Activated CD8-positive, alpha-beta T cell treated with anti-CD3 and anti-CD28 coated beads for 36 hours (primary cell): ENCODE measurements around the gene CRB1. TPM values are rescaled to one million over a fixed set of nuclear protein-coding genes. Genes with fewer than 3 reads are reported as not detected.

ENCODE experiments used
- ATAC-seq: fragments of 200-7000 bp; cut with Tn5 transposase; one replicate; pipeline ENCODE4 v1.10.0; 2021; ENCODE audit warnings: mild to moderate bottlenecking, moderate library complexity
- CTCF ChIA-PET: fragments of 350-600 bp; sonication (Branson Sonifier 250); formaldehyde crosslinking; loops from one replicate; lab custom pipeline; 2021; ENCODE audit warnings: antibody characterized with exemption; lab: Charles Lee
- POLR2A ChIA-PET: fragments of 350-600 bp; sonication (Branson Sonifier 250); formaldehyde crosslinking; loops from one replicate; lab custom pipeline; 2021; ENCODE audit warnings: antibody characterized with exemption; lab: Charles Lee
- DNase-seq: peaks from one replicate; pipeline ENCODE4 v3.0.0-alpha.2; 2020
- H3K27ac Mint-ChIP-seq: one replicate; pipeline ENCODE4 v1.8.0; 2021; ENCODE audit warnings: mild to moderate bottlenecking, mixed read lengths
- H3K27me3 Mint-ChIP-seq: one replicate; pipeline ENCODE4 v1.8.0; 2021; ENCODE audit warnings: mixed read lengths
- H3K36me3 Mint-ChIP-seq: one replicate; pipeline ENCODE4 v1.8.0; 2021; ENCODE audit warnings: low read depth, mixed read lengths
- H3K4me1 Mint-ChIP-seq: one replicate; pipeline ENCODE4 v1.8.0; 2021; ENCODE audit warnings: low read depth, mixed read lengths
- H3K4me3 Mint-ChIP-seq: one replicate; pipeline ENCODE4 v1.8.0; 2021; ENCODE audit warnings: mild to moderate bottlenecking, moderate library complexity, mixed read lengths
- H3K9me3 Mint-ChIP-seq: one replicate; pipeline ENCODE4 v1.8.0; 2021; ENCODE audit warnings: mixed read lengths
- intact Hi-C: fragments of 100-400 bp; cut with micrococcal nuclease; formaldehyde crosslinking; loops from one replicate; pipeline ENCODE4 v1.10.0; 2022
- total RNA-seq, 2 experiments: library from RNA; stranded (reverse); gene quantifications; one replicate each; pipeline ENCODE4 v1.2.3, GENCODE V29; 2021
- TF ChIP-seq, protein P1 (sequence below): fragments of 200-600 bp; IDR thresholded peaks from one replicate; pipeline ENCODE4 v1.8.0; 2022; ENCODE audit warnings: antibody characterized with exemption, mild to moderate bottlenecking

Gene CRB1
- total RNA-seq, 2 experiments from 2014 or later = not detected

DNA sequence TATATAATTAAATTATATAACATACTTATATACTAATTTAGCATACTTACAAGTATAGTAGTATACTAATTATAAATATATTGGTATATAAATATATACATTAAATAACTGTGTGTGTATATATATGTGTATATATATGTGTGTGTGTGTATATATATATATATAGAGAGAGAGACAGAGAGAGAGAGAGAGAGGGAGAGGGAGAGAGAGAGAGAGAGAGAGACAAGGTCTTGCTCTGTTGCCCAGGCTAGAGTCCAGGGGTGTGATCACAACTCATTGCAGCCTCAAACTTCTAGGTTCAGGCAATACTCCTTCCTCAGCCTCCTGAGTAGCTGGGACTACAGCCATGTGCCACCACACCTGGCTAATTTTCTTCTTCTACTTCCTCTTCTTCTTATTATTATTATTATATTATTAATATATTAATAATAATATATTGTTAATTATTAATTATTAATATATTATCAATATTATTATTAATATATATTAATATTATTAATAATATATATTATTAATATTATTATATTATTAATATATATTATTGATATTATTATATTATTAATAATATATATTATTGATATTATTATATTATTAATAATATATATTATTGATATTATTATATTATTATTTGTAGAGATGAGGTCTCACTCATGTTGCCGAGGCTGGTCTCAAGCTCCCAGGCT lies 185.5 kb downstream of the CRB1 start:
- H3K4me1 Mint-ChIP-seq = peaks cover 2% of the 10 kb centered on the region
- intact Hi-C loops = no loop called here
- ATAC-seq (no peak), DNase-seq (no peak)
- POLR2A ChIA-PET = no interaction called here
- TF ChIP-seq, protein P1, sequence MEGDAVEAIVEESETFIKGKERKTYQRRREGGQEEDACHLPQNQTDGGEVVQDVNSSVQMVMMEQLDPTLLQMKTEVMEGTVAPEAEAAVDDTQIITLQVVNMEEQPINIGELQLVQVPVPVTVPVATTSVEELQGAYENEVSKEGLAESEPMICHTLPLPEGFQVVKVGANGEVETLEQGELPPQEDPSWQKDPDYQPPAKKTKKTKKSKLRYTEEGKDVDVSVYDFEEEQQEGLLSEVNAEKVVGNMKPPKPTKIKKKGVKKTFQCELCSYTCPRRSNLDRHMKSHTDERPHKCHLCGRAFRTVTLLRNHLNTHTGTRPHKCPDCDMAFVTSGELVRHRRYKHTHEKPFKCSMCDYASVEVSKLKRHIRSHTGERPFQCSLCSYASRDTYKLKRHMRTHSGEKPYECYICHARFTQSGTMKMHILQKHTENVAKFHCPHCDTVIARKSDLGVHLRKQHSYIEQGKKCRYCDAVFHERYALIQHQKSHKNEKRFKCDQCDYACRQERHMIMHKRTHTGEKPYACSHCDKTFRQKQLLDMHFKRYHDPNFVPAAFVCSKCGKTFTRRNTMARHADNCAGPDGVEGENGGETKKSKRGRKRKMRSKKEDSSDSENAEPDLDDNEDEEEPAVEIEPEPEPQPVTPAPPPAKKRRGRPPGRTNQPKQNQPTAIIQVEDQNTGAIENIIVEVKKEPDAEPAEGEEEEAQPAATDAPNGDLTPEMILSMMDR = no peak
- H3K27me3 Mint-ChIP-seq = no peaks in the 10 kb centered on the region
- CTCF ChIA-PET = no interaction called here
- H3K36me3 Mint-ChIP-seq = no peaks in the 10 kb centered on the region
- no peak overlapping the region for H3K27ac Mint-ChIP-seq
- H3K4me3 Mint-ChIP-seq = no peak overlapping the region
- no peaks in the 10 kb centered on the region for H3K9me3 Mint-ChIP-seq

DNA sequence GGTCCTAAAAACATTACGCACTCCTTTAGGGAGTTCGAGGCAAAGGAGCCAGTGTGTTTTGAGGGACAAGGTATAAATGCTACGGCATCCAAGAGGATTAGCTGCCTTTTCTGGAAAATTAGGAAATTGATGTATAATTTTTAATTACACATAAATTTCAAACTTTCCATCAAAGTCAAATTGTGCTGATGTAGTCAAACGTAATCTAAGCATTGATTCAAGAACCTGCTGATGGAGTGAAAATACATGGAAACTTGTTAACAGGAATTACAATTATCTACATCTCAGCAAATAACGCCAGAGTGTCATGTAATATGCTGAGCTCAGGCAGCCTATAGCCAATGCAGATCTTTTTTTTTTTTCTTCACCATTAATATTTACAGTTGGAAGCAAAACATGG lies 194.5 kb downstream of the CRB1 start:
- CTCF ChIA-PET = interaction anchor here (1.6 kb wide), 1 partner anchor 70 kb away, joined by 3 read pairs; no protein-coding TSS in a partner anchor

DNA sequence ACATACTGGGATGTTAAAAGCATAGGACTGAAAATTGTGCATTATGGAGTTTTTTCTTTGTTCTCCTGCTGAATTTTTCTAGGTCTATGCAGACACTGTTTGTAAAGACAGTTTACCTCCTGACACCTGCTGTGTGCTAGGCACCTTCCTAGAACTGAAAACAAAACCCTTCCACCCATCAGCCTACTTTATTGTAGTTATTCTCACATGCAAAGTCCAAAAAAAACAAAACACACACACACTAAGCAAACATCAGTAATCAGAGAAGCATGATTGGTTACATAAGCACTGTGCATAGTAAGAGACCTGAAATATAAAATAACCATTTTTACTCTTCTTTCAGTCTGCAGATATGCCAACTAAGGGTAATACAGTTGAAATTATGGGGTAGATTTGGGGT lies 195.1 kb downstream of the CRB1 start:
- H3K4me1 Mint-ChIP-seq = no peaks in the 10 kb centered on the region
- no peak overlapping the region for H3K27ac Mint-ChIP-seq
- H3K27me3 Mint-ChIP-seq = no peaks in the 10 kb centered on the region
- no peaks in the 10 kb centered on the region for H3K36me3 Mint-ChIP-seq
- no peak for ATAC-seq
- no peak for DNase-seq
- no peaks in the 10 kb centered on the region for H3K9me3 Mint-ChIP-seq
- TF ChIP-seq, protein P1 = no peak
- CTCF ChIA-PET = interaction anchor here (1.6 kb wide), 1 partner anchor 71 kb away, joined by 3 read pairs; no protein-coding TSS in a partner anchor
- no peak overlapping the region for H3K4me3 Mint-ChIP-seq
- POLR2A ChIA-PET = no interaction called here
- intact Hi-C loops = no loop called here

More for the DNA sequence above, 194.5 kb downstream of the CRB1 start:
- Mint-ChIP-seq H3K4me3 (no peak overlapping the region), H3K4me1 (no peaks in the 10 kb centered on the region), H3K9me3 (no peaks in the 10 kb centered on the region), H3K36me3 (no peaks in the 10 kb centered on the region), H3K27me3 (no peaks in the 10 kb centered on the region), H3K27ac (no peak overlapping the region)
- intact Hi-C loops = no loop called here
- no peak for ATAC-seq
- DNase-seq = no peak
- POLR2A ChIA-PET = no interaction called here
- TF ChIP-seq, protein P1 = no peak

DNA sequence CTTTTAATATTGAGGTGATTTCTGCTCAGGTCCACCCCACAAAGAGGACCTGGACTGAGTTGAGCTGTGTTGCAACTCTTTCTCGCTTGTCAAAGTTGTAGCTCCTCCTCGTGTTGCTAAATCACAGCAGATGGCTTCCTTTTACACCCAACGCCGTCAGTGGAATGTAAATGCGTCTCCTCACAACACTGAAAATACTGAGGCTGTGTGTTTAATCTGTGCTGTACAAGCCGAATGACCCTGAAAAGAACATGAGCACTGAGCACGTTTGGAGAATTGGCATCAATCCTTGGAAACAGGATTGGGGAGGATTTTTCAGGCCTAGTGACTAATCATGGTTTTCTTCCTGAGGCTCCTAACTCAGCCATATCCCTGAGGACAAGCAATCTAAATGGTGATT lies 196.0 kb downstream of the CRB1 start:
- DNase-seq (no peak), ATAC-seq (no peak)
- CTCF ChIA-PET = no interaction called here
- intact Hi-C loops = no loop called here
- H3K9me3 Mint-ChIP-seq = no peaks in the 10 kb centered on the region
- POLR2A ChIA-PET = interaction anchor here (0.6 kb wide), 1 partner anchor 12 kb away, joined by 3 read pairs; no protein-coding TSS in a partner anchor
- no peaks in the 10 kb centered on the region for H3K36me3 Mint-ChIP-seq
- H3K4me3 Mint-ChIP-seq = no peak overlapping the region
- no peaks in the 10 kb centered on the region for H3K27me3 Mint-ChIP-seq
- no peak overlapping the region for H3K27ac Mint-ChIP-seq
- H3K4me1 Mint-ChIP-seq = no peaks in the 10 kb centered on the region
- TF ChIP-seq, protein P1 = no peak

DNA sequence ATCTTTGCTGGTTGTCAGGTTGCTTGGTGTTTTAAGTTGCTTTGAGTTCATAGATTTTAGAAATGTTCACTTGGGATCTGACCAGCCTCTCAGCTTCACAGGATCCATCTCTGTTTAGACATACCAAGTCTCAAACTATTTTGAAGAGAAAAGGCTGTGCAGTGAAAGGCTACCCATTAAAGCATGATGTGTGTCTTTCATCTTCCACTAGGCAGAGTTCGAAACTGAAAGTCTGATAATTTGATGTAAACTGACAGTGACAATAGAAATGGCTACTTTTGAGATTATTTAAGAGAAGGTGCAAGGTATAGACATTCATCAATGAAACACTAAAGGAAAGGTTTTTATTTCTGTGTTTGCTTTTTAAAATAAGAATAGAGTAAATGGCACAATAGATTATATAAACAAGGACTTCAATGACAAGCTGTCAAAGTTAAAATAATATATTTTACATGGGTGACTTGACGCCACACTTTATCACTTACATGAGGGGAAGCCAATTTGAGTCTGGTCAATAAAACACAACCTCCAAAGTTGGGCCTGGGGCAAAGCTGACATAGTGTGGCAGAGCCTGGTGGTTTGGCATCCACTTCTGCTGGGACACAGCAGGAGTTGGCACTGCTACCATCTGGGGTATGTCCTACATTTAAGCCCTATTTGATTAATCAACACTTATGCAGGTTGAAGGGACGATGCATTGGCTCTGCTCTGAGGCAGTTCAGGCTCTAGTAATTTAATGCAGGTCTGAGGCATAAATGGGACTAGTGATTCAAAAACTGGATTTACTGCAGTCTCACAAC lies 197.7 kb downstream of the CRB1 start:
- H3K36me3 Mint-ChIP-seq = no peaks in the 10 kb centered on the region
- intact Hi-C loops = no loop called here
- no peak for ATAC-seq

More for the DNA sequence above, 197.7 kb downstream of the CRB1 start:
- TF ChIP-seq, protein P1 = no peak
- ChIA-PET CTCF (no interaction called here), POLR2A (interaction anchor here (0.7 kb wide), 1 partner anchor 282 kb away, joined by 3 read pairs; no protein-coding TSS in a partner anchor)
- H3K4me3 Mint-ChIP-seq = no peak overlapping the region
- no peaks in the 10 kb centered on the region for H3K9me3 Mint-ChIP-seq
- DNase-seq = no peak
- peaks cover 2% of the 10 kb centered on the region for H3K27me3 Mint-ChIP-seq
- H3K27ac Mint-ChIP-seq = no peak overlapping the region
- H3K4me1 Mint-ChIP-seq = no peaks in the 10 kb centered on the region
